ENCODE data around the gene C2CD4D. TPM values are rescaled to one million over a fixed set of nuclear protein-coding genes. Genes with fewer than 3 reads are reported as not detected.
A peak's percentile ranks its signal among the peaks of the same experiment; 100 is the strongest.

The C2CD4D gene
- total RNA-seq, 1 donor from 2014 or later, result not detected

DNA sequence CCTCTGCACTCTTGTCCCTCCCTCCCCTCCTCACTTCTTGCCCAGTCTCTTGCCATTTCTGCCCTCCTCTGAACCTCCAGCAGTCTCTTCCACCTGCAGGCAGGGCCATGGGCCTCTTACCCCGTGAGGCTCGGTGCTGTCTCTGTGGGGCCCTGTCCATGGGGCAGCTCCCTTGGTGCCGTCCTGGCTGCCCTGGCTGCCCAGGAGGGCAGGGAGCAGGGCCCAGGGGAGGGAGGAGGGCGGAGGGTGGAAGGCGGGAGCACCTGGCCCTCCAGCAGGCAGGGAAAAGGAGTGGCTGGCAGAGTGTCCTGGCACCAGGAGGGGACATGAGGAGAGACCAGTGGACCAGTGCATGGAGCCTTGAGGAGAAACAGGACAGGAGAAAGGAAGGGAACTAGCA lies 8.0 kb downstream of the C2CD4D start, which contains the start of gene RORC:
TSS of gene RORC (minus strand) at position 198 of the 400 bp plus-strand sequence. CDS start at position 160, 38 bp downstream.
- no peak for DNase-seq (ENCODE audit: low spot score)
- Histone ChIP-seq H3K9me3 (ENCODE audit: low read depth) (no peaks in the 10 kb centered on the region), H3K79me2 (ENCODE audit: low read depth) (no peaks in the 10 kb centered on the region), H3K36me3 (no peaks in the 10 kb centered on the region), H3K4me2 (no peak within 1 kb of the TSS), H3K9ac (no peak within 1 kb of the TSS), H4K20me1 (ENCODE audit: low read depth) (no peaks in the 10 kb centered on the region), H3K4me3 (no peak within 1 kb of the TSS), H3K27me3 (peaks cover 8% of the 10 kb centered on the region), H3K4me1 (peaks cover 13% of the 10 kb centered on the region), H3F3A (ENCODE audit: low read depth) (peaks cover 8% of the 10 kb centered on the region), H3K27ac (no peak within 1 kb of the TSS), H2AFZ (replicated peaks) (no peak within 1 kb of the TSS)
- Mint-ChIP-seq H3K4me1 (peaks cover 29% of the 10 kb centered on the region), H3K27ac (no peak within 1 kb of the TSS), H3K27me3 (ENCODE audit: insufficient read depth, low read depth) (peaks cover 22% of the 10 kb centered on the region), H3K36me3 (no peaks in the 10 kb centered on the region), H3K9me3 (peaks cover 3% of the 10 kb centered on the region), H3K4me3 (no peak within 1 kb of the TSS)
- TF ChIP-seq, protein P1, sequence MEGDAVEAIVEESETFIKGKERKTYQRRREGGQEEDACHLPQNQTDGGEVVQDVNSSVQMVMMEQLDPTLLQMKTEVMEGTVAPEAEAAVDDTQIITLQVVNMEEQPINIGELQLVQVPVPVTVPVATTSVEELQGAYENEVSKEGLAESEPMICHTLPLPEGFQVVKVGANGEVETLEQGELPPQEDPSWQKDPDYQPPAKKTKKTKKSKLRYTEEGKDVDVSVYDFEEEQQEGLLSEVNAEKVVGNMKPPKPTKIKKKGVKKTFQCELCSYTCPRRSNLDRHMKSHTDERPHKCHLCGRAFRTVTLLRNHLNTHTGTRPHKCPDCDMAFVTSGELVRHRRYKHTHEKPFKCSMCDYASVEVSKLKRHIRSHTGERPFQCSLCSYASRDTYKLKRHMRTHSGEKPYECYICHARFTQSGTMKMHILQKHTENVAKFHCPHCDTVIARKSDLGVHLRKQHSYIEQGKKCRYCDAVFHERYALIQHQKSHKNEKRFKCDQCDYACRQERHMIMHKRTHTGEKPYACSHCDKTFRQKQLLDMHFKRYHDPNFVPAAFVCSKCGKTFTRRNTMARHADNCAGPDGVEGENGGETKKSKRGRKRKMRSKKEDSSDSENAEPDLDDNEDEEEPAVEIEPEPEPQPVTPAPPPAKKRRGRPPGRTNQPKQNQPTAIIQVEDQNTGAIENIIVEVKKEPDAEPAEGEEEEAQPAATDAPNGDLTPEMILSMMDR (IDR thresholded peaks at IDR 0.05), result no peak
- TF ChIP-seq EZH2 (IDR thresholded peaks at IDR 0.05) (no peak), EZH2phosphoT487 (IDR thresholded peaks at IDR 0.05) (no peak)

DNA sequence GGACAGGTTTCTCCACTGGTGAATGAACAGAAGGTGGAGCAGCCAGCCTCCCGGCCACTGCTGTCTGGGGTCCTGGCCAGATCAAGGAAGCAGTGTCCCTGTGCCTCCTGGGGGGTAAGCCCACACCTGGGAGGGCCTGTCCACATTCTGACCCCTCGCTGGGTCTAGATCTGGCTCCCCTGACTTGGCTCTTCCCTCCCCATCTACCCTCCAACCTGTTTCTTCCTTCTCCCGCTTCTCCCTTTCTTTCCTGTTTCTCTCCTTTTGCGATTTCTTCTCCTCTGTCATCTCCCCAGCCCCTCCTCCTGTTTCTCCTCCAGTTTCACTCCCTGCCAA lies 8.4 kb downstream of the C2CD4D start:
- peaks cover 18% of the 10 kb centered on the region for H3K27me3 Mint-ChIP-seq (ENCODE audit: insufficient read depth, low read depth)
- Histone ChIP-seq H3K9ac (no peak overlapping the region), H3K27ac (no peak overlapping the region), H2AFZ (replicated peaks) (no peak overlapping the region), H3F3A (ENCODE audit: low read depth) (peaks cover 8% of the 10 kb centered on the region), H3K9me3 (ENCODE audit: low read depth) (no peaks in the 10 kb centered on the region), H3K27me3 (peaks cover 4% of the 10 kb centered on the region), H3K36me3 (no peaks in the 10 kb centered on the region), H3K4me1 (peaks cover 13% of the 10 kb centered on the region), H4K20me1 (ENCODE audit: low read depth) (no peaks in the 10 kb centered on the region), H3K4me2 (no peak overlapping the region), H3K79me2 (ENCODE audit: low read depth) (no peaks in the 10 kb centered on the region), H3K4me3 (no peak overlapping the region)
- no peak for DNase-seq (ENCODE audit: low spot score)
- H3K27ac Mint-ChIP-seq, result no peak overlapping the region
- no peak for TF ChIP-seq EZH2phosphoT487 (IDR thresholded peaks at IDR 0.05)
- TF ChIP-seq, protein P1 (IDR thresholded peaks at IDR 0.05), result no peak
- no peak for TF ChIP-seq EZH2 (IDR thresholded peaks at IDR 0.05)
- no peak overlapping the region for H3K4me3 Mint-ChIP-seq
- no peaks in the 10 kb centered on the region for H3K36me3 Mint-ChIP-seq
- peaks cover 28% of the 10 kb centered on the region for H3K4me1 Mint-ChIP-seq
- no peaks in the 10 kb centered on the region for H3K9me3 Mint-ChIP-seq

DNA sequence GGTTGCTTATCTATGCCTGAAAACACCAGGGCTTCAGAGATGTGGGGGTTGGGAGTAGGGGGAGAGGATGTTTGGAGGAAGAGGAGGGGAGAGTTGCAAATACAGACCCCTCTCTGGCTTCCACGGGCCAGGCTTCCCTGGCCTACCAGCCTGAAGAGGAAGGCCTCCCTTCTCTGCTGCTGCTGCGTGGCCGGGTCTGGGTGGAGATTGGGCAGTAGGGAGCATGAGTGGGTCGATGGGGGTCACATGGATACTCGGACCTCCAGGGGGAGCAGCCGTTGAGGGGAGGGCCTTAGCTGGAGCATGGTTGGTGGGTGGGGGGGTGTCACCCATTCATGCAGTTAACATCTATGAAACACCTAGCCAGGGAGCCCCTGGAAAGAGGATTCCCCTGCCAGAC lies 9.6 kb downstream of the C2CD4D start:
- Mint-ChIP-seq H3K27me3 (ENCODE audit: insufficient read depth, low read depth) (peaks cover 14% of the 10 kb centered on the region), H3K4me1 (peaks cover 28% of the 10 kb centered on the region), H3K27ac (no peak overlapping the region), H3K9me3 (no peaks in the 10 kb centered on the region), H3K4me3 (peak overlapping the region; percentile 52), H3K36me3 (no peaks in the 10 kb centered on the region)
- no peak for DNase-seq (ENCODE audit: low spot score)
- no peak overlapping the region for H3K9ac ChIP-seq
- no peaks in the 10 kb centered on the region for H3K36me3 ChIP-seq
- H3K9me3 ChIP-seq (ENCODE audit: low read depth), result no peaks in the 10 kb centered on the region
- no peak overlapping the region for H3K4me3 ChIP-seq
- H3K27ac ChIP-seq, result no peak overlapping the region
- no peak overlapping the region for H2AFZ ChIP-seq (replicated peaks)
- H3K4me1 ChIP-seq, result peaks cover 13% of the 10 kb centered on the region
- no peak overlapping the region for H3K4me2 ChIP-seq
- H3F3A ChIP-seq (ENCODE audit: low read depth), result peaks cover 8% of the 10 kb centered on the region
- H4K20me1 ChIP-seq (ENCODE audit: low read depth), result no peaks in the 10 kb centered on the region
- no peaks in the 10 kb centered on the region for H3K79me2 ChIP-seq (ENCODE audit: low read depth)
- H3K27me3 ChIP-seq, result no peaks in the 10 kb centered on the region
- TF ChIP-seq, protein P1 (IDR thresholded peaks at IDR 0.05), result no peak
- TF ChIP-seq EZH2 (IDR thresholded peaks at IDR 0.05) (no peak), EZH2phosphoT487 (IDR thresholded peaks at IDR 0.05) (no peak)
